Thyroid gland (tissue), 4 donors: ENCODE results near the gene ASIC2. TPM values are rescaled to one million over a fixed set of nuclear protein-coding genes. Genes with fewer than 3 reads are reported as not detected.

Experiments
- DNase-seq, 2 donors: peaks; one replicate each; pipeline ENCODE4 v3.0.0-alpha.2; 2019
- H3K27ac ChIP-seq, 3 donors: fragments of 200-600 bp; sonication (generic); 1 replicate in 2 of 3; 2 replicates in 1 of 3; pipeline ENCODE4 v1.5.1; 2016 to 2019; ENCODE audit warnings: mild to moderate bottlenecking in 1 of 3, moderate library complexity in 1 of 3
- H3K27me3 ChIP-seq: fragments of 200-600 bp; sonication (generic); one replicate; pipeline ENCODE4 v1.5.1; 2019
- H3K36me3 ChIP-seq, 2 donors: fragments of 200-600 bp; sonication (generic); one replicate each; pipeline ENCODE4 v1.5.1; 2016 to 2019
- H3K4me1 ChIP-seq, 2 donors: fragments of 200-600 bp; sonication (generic); one replicate each; pipeline ENCODE4 v1.5.1; 2017 to 2019
- H3K4me3 ChIP-seq, 3 donors: fragments of 200-600 bp; sonication (generic); replicated peaks in 1 of 3; 1 replicate in 2 of 3; 2 replicates in 1 of 3; pipeline ENCODE4 v1.5.1; 2016; ENCODE audit warnings: mild to moderate bottlenecking in 1 of 3
- H3K9me3 ChIP-seq: fragments of 200-600 bp; sonication (generic); one replicate; pipeline ENCODE4 v1.5.1; 2017
- CTCF ChIP-seq, 6 experiments: fragments of 200-600 bp in 3 of 6; fragments of 450-650 bp in 3 of 6; sonication (generic) in 3 of 6; IDR thresholded peaks; one replicate each; pipeline ENCODE4 v1.5.1; 2016 to 2019; ENCODE audit warnings: antibody characterized with exemption in 6 of 6, mild to moderate bottlenecking in 2 of 6, inconsistent platforms in 1 of 6, moderate library complexity in 1 of 6
- POLR2A ChIP-seq, 2 donors: fragments of 450-650 bp; IDR thresholded peaks; one replicate each; pipeline ENCODE4 v1.6.1; 2017; ENCODE audit warnings: antibody characterized with exemption in 2 of 2, mild to moderate bottlenecking in 2 of 2, moderate library complexity in 1 of 2
- WGBS, 2 donors: methylation state at CpG; one replicate each; pipeline ENCODE4 v1.1.5; 2017; 5-methylcytosine and 5-hydroxymethylcytosine counted together
- intact Hi-C: fragments of 100-400 bp; cut with DNase I; formaldehyde crosslinking; loops from one replicate; pipeline ENCODE4 v1.15.1; 2023
- total RNA-seq, 4 donors: library from RNA; depleted of rRNA; stranded (reverse); fragments of >200 nt; gene quantifications; one replicate each; pipeline ENCODE4 v1.2.3, GENCODE V29; 2016

ASIC2 gene
- total RNA-seq, 4 donors from 2014 or later, result not detected

- DNase-seq, result no peak
- Histone ChIP-seq H3K27ac (no peak overlapping the region), H3K36me3 (no peaks in the 10 kb centered on the region), H3K9me3 (no peaks in the 10 kb centered on the region), H3K4me3 (no peak overlapping the region), H3K27me3 (no peaks in the 10 kb centered on the region), H3K4me1 (no peaks in the 10 kb centered on the region)
- intact Hi-C loops, result no loop called here
- no peak for TF ChIP-seq CTCF (IDR thresholded peaks at IDR 0.05)
- no peak for TF ChIP-seq POLR2A (IDR thresholded peaks at IDR 0.05)
- WGBS, 2 donors, result 42 to 46% methylated on average over 2 of the region's 2 CpGs
These were observed 253.2 kb downstream of the ASIC2 start for GRCh38 chr17:33039874-33040273.

DNA sequence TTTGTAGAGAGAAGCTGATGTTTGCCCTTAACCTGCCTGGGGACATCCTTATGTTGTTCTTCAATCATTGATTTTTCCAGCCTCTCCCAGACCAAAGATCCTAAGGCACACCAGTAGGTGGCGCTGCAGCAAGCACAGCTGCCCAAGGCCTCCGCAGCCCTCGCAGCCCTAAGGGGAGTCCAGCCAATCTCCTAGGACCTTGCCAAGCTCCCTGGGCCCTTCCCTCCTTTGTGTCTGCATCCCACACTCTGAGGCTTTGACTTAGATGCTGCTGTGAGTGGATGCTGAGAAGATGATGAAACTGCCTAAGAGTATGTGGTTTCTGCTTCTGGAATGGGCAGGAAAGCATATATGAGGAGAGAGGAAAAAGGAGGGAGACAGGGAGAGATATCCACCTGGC, 254.4 kb downstream of the ASIC2 start:
- peak in 1 of 2 donors; percentile 9 for DNase-seq
- Histone ChIP-seq H3K27ac (no peak overlapping the region), H3K9me3 (no peaks in the 10 kb centered on the region), H3K36me3 (no peaks in the 10 kb centered on the region), H3K4me1 (no peaks in the 10 kb centered on the region), H3K4me3 (no peak overlapping the region), H3K27me3 (no peaks in the 10 kb centered on the region)
- intact Hi-C loops, result no loop called here
- 0 to 3% methylated on average over 3 of the region's 3 CpGs for WGBS, 2 donors
- TF ChIP-seq CTCF (IDR thresholded peaks at IDR 0.05), result peak in 5 of 6 experiments; percentile 7 to 27 (median 17)
- no peak for TF ChIP-seq POLR2A (IDR thresholded peaks at IDR 0.05)

- no peak for DNase-seq
- no peaks in the 10 kb centered on the region for H3K9me3 ChIP-seq
- no peak for TF ChIP-seq CTCF (IDR thresholded peaks at IDR 0.05)
- no peak for TF ChIP-seq POLR2A (IDR thresholded peaks at IDR 0.05)
- 80% methylated on average over 1 of the region's 4 CpGs; no CpG with 5 or more reads in 1 of the 2 donors for WGBS, 2 donors
- no peaks in the 10 kb centered on the region for H3K27me3 ChIP-seq
- H3K4me1 ChIP-seq, result no peaks in the 10 kb centered on the region
- H3K4me3 ChIP-seq, result no peak overlapping the region
- H3K27ac ChIP-seq, result no peak overlapping the region
- intact Hi-C loops, result no loop called here
- H3K36me3 ChIP-seq, result no peaks in the 10 kb centered on the region
These were observed 259.9 kb downstream of the ASIC2 start for GRCh38 chr17:33033176-33033575.

DNA sequence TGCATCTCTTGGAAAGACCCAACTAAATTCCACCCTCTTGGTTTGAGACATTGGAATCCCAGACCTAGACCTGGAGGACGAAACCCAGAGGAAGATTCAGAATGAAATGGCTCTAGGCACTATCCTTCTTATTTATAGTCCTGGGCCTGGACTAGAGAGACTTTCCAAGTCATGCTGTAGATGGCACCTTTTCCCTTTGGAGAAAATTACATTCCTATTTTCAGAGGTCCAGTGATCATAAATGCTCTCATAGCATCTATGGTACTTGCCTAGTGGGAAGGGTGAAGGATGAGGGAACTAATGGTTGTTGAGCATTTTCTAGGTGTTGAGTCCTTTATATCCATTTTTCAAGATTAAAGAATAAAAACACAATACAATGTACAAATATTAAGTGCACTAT, 264.3 kb downstream of the ASIC2 start:
- no peaks in the 10 kb centered on the region for H3K36me3 ChIP-seq
- intact Hi-C loops, result no loop called here
- H3K4me3 ChIP-seq, result no peak overlapping the region
- no peaks in the 10 kb centered on the region for H3K9me3 ChIP-seq
- H3K27me3 ChIP-seq, result no peaks in the 10 kb centered on the region
- 83 to 96% methylated on average over 1 of the region's 1 CpG for WGBS, 2 donors
- no peak overlapping the region for H3K27ac ChIP-seq
- DNase-seq, result no peak
- TF ChIP-seq CTCF (IDR thresholded peaks at IDR 0.05) (no peak), POLR2A (IDR thresholded peaks at IDR 0.05) (no peak)
- no peaks in the 10 kb centered on the region for H3K4me1 ChIP-seq

- DNase-seq, result no peak
- TF ChIP-seq CTCF (IDR thresholded peaks at IDR 0.05) (no peak), POLR2A (IDR thresholded peaks at IDR 0.05) (no peak)
- Histone ChIP-seq H3K27ac (no peak overlapping the region), H3K9me3 (no peaks in the 10 kb centered on the region), H3K36me3 (no peaks in the 10 kb centered on the region), H3K4me3 (no peak overlapping the region), H3K27me3 (no peaks in the 10 kb centered on the region), H3K4me1 (no peaks in the 10 kb centered on the region)
- intact Hi-C loops, result no loop called here
- 85 to 91% methylated on average over 8 of the region's 8 CpGs for WGBS, 2 donors
These were observed 265.0 kb downstream of the ASIC2 start for GRCh38 chr17:33028061-33028460.
